GM19099 (cell line): Measurements from ENCODE around the gene GNG7.

Experiments used
- POLR2A ChIP-seq: IDR thresholded peaks from 3 replicates; pipeline ENCODE4 v1.6.1; 2011; ENCODE audit warnings: low read depth; ENCODE audit not compliant: insufficient read length; ENCODE audit errors: extremely low read depth

The GNG7 gene

DNA sequence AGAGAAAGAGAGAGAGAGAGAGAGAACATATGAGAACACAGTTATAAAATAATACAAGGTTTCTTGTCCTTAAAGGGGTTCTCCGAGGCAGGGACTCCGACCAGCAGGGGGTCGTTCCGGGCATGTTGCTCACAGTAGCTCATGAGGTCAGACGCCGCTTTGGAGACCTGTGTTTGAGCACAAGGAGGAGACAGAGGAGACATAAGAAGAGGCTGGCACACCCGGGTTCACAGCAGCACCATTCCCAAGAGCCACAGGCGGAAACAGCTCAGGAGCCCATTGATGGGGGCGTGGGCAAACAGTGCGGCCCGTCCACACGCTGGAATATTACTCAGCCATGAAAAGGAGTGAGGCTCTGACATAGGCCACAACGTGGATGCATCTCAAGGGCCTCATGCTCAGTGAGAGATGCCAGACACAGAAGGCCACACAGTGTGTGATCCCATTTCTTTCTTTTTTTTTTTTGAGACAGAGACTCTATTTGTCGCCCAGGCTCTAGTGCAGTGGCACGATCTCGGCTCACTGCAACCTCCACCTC lies 187.4 kb downstream of the GNG7 start:
- TF ChIP-seq POLR2A, result no peak

DNA sequence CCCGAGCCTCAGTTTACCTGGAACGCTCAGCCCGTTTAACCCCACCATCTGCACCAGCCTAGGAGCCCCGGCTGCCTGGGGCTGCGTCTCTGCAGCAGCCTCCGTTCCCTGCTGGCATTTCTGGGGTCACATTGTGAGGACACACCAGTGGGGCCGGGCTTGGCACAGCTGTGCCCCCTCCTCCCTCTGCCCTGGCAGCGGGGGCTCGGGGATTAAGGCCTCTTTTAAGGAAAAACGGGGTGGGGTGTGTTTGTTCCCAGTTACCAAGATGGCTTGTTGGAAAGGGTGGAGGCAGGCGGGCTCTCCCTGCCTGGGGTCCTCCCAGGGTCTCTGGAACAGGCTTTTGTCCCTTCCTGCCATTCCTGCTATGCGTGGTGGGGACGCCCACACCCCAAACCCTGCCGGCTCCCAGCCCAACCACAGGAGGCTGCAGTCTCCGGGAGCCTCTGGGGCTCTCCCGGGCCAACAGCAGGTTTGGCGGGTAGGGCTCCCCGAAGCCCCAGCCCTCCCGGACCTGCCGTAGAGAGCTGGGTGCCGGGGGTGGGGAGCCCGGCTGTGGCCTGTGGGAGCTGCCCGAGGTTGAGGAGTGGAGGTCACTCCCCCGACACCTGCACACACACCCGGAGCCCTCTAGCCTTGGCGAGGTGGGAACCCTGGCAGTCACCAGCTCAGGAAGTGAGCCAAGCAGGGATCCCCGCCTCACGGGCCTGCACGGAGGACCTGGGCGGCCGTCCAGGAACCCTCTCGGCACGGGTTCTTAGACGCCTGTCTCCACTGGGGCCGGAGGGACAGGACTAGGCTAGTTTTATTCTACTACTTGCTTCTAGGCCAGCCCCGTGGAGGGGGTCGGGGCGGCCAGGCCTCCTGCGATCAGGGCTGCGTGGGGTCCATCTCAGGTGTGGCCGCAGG lies 189.7 kb downstream of the GNG7 start:
- TF ChIP-seq POLR2A, result no peak

DNA sequence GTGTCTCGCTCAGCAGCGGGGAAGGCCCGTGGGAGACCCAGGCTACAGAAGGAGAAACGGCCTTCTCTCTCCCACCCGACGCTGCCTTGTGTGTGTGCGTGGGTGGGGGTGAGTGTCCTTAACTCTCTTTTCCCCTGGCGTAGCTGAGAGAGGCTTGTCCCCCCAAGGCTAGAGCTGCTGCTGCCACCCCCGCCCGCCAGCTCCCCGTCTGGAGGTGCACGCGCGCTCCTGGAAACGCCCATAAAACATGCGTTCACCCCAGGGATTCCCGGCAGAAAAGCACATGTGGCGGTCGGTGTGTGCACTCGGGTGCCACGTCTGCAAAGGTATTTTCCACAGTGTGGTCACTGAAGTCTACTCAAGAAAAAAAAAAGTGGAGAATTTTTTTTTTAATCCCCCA lies 190.5 kb downstream of the GNG7 start:
- no peak for TF ChIP-seq POLR2A

DNA sequence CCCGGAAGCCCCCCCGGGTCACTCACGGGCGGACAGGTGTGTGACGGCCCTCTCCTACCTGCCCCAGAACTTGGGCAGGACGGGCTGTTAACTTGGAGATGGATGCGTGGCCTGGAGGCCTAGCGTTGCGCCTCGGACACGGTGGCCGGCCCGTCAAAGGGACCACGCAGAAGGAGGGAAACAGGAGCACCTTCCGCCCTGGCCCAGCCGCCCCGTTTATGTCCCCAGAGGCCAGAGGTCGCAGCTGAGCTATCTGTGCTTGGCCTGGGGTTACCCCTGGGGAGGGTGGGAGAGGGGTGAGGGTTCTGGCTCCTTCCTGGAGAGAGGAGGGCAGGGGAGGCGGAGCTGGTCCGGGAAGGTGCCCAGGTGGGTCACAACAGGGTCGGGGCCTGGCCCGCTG lies 190.9 kb downstream of the GNG7 start:
- TF ChIP-seq POLR2A, result no peak

DNA sequence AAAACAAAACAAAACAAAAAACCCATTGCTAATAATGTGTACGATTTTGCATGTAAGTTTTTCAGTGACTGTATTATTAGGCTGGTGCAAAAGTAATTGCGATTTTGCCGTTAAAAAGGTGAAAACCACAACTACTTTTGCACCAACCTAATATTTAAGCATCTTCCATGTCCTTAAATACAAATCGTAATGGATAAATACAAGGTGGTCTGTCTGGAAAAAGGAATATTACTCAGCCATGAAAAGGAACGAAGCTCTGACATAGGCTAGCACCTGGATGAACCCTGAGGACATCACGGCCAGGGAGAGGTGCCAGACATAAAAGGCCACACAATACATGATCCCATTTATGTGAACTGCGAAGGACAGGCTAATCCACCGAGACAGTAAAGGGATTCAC lies 193.4 kb downstream of the GNG7 start:
- TF ChIP-seq POLR2A, result no peak

DNA sequence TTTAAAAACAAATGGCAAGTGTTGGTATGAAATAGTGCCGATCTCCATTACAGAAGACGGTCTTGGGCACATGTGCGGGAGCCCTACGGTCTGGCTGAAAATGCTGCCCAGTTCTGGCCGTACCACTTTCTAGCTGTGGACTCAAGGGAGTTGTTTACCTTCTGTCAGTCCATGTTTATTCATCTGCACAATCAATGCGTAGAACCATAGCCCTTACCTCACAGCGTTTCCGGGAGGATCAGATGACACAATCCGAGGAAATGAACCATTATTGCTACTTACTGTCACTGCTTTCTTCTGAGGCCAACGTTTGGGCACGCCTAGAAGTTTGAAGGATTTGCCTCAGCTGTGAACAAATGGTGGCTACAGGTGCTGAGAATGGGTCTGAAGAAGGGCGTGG lies 195.4 kb downstream of the GNG7 start:
- no peak for TF ChIP-seq POLR2A

DNA sequence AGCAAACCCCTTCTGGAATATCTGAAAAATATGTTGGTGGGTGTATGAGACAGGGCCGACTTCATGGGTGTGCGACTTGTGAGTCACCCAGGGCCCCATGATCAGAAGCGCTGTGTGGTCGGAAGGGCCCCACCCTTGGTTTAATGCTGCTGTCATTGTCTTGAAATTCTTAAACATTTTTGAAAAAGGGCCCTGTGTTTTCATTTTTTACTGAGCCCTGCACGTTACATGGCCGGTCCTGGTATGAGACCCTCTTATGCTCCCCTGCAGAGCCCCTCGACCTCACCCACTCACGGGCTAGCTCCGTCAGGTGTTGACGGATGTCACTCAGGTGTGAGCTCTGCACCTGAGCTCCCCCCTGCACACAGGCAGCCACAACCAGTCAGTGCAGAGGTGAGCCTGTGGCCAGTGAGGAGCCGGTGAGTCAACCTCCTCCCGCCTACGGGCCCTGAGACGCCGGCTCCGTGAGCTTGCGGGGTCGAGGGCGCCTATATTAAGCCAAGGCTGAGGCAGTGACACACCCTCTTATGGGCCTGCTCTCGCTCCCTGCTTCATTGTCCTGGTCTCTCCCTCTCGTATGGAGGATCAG lies 198.9 kb downstream of the GNG7 start:
- TF ChIP-seq POLR2A, result no peak

DNA sequence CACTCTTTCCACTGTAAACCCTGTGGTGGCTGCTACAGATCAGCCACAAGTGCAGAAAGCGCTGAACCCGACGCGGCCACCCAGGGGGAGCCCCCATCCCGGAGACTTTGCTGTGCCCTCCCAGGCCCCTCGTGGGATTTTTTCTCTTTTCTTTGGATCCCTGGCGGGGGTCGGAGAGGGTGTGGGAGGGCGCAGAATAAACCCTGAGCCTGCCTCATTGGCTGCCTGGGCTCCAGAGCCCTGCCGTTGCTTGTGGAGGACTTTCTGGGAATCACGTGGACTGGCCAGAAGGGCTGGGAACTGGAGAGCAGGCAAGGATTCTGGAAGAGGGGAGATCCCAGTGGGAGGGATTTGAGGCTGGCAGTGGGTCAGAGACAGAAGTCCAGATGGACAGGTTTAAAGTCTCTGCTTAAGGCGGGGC lies 201.6 kb downstream of the GNG7 start:
- no peak for TF ChIP-seq POLR2A

DNA sequence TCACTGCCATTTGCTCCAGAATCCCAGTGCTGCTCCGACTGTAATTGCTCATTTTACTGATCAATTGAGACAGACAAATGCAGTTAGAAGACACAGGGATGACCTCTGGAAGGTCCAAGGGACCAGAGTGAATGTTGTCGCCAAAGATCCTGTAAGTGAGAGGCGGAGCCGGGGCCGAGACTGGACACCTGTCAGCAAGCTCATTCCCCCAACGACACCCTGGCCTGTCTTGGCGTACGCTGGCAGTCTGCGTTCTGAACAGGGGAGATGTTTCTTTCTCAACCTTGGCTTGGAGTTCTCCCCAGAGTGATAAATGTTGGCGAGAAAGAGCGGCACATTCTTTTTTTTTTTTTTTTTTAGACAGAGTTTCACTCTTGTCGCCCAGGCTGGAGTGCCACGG lies 202.3 kb downstream of the GNG7 start:
- TF ChIP-seq POLR2A, result no peak

DNA sequence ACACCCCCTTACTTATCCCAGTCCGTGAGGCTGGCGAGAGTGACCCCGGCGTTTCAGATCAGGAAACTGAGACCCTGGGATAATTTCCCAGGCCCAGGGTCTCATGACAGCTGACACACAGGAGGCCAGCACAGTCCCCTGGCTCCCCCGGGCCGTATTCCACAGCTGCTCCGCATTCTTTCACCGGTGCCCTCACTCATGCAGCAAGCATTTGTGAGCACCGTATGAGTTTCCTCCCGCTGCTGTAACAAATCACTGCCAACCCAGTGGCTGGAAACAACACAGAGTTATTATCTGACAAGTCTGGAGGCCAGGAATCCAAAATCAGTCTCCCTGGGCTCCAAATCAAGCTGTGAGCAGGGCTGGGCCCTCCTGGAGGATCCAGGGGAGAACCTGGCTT lies 205.3 kb downstream of the GNG7 start:
- TF ChIP-seq POLR2A, result no peak

DNA sequence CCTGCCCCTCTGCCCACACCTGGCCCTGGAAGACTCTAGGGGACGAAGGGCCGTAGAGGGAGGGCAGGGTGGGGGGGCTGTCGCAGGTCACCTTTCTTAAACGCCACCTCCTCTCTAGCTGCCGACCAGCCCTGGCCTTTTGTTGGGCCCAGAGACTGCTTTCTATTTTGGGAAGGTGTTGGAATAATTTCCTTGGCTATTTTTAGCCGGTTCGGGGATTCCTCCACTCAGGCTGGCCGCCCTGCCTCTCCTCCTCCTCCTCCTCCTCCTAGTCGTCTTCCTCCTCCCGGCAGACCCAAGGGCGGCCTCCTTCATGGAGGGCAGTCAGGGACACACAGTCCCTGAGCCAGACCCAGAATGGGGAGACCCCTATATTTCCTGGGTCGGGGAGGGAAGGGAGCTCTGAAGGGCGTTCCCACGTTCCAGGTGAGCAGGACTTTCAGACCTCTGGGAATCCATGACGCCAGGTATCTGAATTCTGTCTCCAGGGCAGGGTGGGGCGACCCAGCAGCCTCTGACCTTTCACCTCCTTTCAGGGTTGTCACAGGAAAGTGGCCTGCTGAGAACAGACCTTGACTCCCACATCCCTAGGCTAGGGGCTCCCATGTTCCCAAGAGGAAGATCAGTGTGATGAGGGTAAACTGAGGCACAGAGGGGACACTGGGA lies 206.7 kb downstream of the GNG7 start:
- TF ChIP-seq POLR2A, result no peak

DNA sequence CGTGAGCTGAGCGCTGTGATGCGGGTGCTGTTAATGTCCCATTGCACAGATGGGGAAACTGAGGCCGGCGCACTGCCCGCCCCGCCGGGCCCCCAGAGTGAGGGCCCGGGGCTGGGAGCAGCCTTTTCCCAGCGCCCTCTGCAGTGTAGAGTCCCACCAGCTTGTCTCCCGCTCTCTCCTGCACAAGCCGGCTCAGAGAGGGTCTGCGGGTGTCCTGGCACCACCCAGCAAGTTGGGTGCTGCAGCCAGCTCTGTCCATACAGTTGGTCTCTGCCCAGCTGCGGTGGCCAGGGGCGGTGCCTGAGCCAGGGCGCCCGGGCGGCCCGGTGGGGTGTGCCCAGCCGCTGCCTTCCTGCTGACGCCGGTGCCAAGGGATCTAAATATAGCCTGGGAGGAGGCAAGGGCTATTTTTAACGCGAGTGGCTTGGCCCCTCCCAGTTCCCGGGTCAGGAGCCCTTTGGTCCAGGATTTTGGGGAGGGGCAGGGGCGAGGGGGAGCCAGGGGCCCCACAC lies 207.3 kb downstream of the GNG7 start:
- no peak for TF ChIP-seq POLR2A

DNA sequence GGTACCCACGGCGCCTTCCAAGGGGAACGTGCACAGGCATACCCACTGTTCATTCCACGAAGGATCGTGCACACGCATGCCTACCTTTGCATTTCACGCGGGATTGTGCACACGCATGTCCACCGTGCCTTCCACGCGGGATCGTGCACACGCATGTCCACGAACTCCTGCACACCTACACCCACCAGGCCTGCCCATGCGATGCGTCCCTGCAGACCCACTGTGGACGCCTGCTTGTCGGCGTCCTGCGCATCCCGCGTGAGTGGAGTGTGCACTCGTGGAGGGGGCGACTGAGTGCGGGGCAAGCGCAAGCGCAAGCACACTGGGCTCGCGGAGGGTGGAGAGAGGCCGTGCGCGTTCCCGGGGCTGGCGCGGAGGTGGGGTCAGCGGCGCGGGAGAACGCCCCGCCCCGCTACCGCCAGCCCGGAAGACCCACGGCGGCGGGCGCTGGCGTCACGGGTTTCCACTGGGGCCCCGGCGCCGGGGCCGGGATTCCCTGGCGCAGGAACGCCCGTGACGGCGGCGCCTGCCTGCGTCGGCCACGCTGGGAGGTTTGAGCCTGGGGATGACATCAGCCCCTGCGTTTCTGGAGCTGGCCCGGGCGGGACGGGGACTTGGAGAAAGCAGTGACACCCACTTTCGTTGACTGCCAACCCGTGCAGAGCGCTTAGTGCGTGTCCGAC lies 207.9 kb downstream of the GNG7 start:
- TF ChIP-seq POLR2A, result no peak

DNA sequence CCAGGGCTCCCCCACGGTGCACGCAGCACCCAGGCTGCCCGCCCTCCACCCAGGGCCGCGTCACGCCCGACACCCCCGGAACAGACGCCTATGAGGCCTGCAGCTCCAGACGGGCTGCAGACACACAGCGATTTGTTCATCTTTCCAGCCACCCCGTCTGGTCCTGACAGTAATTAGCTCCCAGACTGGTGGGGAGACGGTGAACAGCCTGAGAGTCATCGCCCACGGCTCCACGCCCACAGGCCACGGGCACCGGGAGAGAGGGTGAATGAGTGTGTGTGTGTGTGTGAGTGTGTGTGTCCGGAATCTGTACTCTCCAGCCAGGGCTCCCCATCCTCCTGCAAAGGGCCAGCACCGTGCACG lies 208.4 kb downstream of the GNG7 start:
- no peak for TF ChIP-seq POLR2A

DNA sequence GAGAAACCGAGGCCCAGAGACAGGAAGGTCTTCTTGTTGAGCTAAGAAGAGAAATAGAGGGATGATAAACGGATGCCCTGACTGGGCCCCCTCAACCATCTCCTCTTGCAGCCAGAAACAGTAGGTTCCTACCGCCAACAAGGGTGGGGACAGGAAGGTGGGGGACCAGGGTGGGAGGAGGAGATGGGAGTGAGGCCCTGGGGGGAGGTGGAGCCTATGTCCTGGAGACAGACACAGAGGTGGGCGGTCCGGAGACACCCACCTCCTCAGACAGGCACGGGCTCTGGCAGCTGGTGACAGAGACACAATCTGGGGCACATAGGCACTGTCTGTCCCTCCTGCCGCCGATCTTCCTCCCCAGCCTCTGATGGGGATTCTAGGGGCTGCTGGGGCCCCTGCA lies 209.6 kb downstream of the GNG7 start:
- TF ChIP-seq POLR2A, result no peak

DNA sequence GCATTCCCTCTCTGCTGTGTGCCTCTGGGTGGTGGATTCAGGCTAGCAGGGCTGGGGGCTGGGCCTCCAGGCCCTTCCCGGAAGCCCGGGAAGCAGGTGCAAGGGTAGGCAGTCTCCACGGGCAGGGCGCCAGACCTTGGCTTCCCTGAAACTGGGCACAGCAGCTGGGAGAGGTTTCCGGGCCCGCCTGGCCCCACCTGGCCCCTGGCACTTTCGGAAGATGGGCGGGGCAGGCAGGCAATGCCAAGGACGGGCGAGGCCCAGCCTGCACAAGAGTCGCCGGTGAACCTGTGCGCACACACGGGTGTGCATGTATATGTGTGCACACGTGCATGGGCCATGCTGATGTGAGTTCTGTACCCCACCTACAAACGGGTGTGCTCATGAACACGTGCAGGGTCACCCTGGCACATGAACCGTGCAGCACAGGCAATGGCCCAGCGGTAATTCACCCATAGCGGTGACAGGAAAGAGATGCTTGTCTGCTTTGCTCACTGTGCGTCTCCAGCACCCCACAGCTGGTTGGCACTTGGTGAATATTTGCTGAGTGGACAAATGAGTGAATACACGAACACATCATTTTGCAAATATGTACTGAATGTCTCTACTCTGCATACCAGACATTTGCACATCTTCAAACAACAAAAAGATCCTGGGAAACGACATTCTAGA lies 211.2 kb downstream of the GNG7 start:
- TF ChIP-seq POLR2A, result no peak
